Heart left ventricle (tissue), 13 donors: ENCODE measurements around the gene YJEFN3.

Source experiments
- CTCF ChIP-seq, 12 donors: fragments of 200-600 bp; sonication (generic) in 4 of 12; IDR thresholded peaks; one replicate each; pipeline versions ENCODE4 v1.5.0 to v1.8.0; 2018 to 2022; ENCODE audit warnings: antibody characterized with exemption in 12 of 12, mild to moderate bottlenecking in 5 of 12
- POLR2A ChIP-seq, 2 donors: fragments of 450-650 bp; IDR thresholded peaks; one replicate each; pipeline ENCODE4 v1.6.1; 2017; ENCODE audit warnings: antibody characterized with exemption in 2 of 2, mild to moderate bottlenecking in 2 of 2, moderate library complexity in 2 of 2
- donor health status: ischemic (EF 13 %, LVEDD 7.1; RV severe dilation, severe dysfunction).
- donor health status: DM: no; HTN: yes; CAD: no.
- donor health status: DM: no; HTN: no; CAD: no.
- donor health status: ischemic (EF 25% LVEDD 6.9; RV normal size, moderate dysfunction).
- donor health status: ischemic (EF 25% LVEDD 5.7; RV mildly dilated, moderate dysfunction).
- donor health status: ischemic (EF 35%, LVEDD 5.7; RV mildly dilated, moderate dysfunction).
- donor health status: nonischemic (EF 11% LVEDD 7.7; RV severe dilation, severe dysfunction).
- donor health status: DM: yes; HTN: yes; CAD: no.
- donor health status: PGD.
- donor health status: ischemic (EF 29% LVEDD 5.4; RV normal size, mild dysfunction).
- donor health status: nonischemic (EF 23%, LVEDD 6.1; RV moderate dilation, normal function).

GRCh38 chr19:19495614-19496603 is 32.8 kb upstream of the YJEFN3 start:
- TF ChIP-seq CTCF (IDR thresholded peaks at IDR 0.05), result no peak
- TF ChIP-seq POLR2A (IDR thresholded peaks at IDR 0.05), result no peak
